ENCODE data around the gene TMEM52. TPM values are rescaled to one million over a fixed set of nuclear protein-coding genes. Genes with fewer than 3 reads are reported as not detected.

TMEM52 gene
- total RNA-seq, 1 donor from 2014 or later, result 1.4 TPM

DNA sequence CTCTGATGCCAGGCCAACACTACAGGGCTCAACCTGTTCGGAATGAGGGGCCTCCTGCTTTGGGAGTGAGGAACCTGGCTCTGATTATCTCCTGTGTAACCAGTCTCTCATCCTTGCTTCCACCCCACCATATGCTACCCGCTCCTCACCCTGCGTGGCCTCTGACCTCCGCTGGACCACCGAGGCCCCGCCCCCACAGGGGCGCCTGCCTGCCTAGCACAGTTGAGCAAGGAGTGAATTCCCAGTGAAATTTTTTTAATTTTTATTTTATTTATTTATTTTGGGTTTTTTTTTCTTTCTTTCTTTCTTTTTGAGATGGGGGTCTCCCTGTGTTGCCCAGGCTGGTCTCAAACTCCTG is 26.3 kb downstream of the TMEM52 start:
- Mint-ChIP-seq H3K27me3 (ENCODE audit: low read depth, unreplicated experiment) (peaks cover 3% of the 10 kb centered on the region), H3K36me3 (ENCODE audit: low read depth, unreplicated experiment) (peaks cover 11% of the 10 kb centered on the region), H3K27ac (ENCODE audit: unreplicated experiment) (peak overlapping the region; percentile 73), H3K9me3 (ENCODE audit: unreplicated experiment) (no peaks in the 10 kb centered on the region), H3K4me3 (ENCODE audit: unreplicated experiment) (peak overlapping the region; percentile 90), H3K4me1 (ENCODE audit: low read depth, unreplicated experiment) (peaks cover 21% of the 10 kb centered on the region)
- no peak for DNase-seq (ENCODE audit: low read depth)
- Histone ChIP-seq H3K4me3 (ENCODE audit: insufficient read depth, low read depth, low read length) (no peak overlapping the region), H2AFZ (ENCODE audit: low read depth, low read length) (no peak overlapping the region), H4K20me1 (ENCODE audit: insufficient read depth, low read length) (peaks cover 25% of the 10 kb centered on the region), H3K27ac (ENCODE audit: low read depth, low read length) (no peak overlapping the region), H3K9ac (ENCODE audit: low read length) (no peak overlapping the region), H3K79me2 (ENCODE audit: insufficient read depth, low read length) (peaks cover 40% of the 10 kb centered on the region), H3K27me3 (ENCODE audit: insufficient read depth, low read length) (no peaks in the 10 kb centered on the region), H3K4me2 (ENCODE audit: low read length) (peak overlapping the region; percentile 91), H3K36me3 (ENCODE audit: insufficient read depth, low read length) (no peaks in the 10 kb centered on the region), H3K9me3 (ENCODE audit: insufficient read depth, low read depth, low read length) (no peaks in the 10 kb centered on the region), H3K4me1 (ENCODE audit: insufficient read depth, low read length) (peaks cover 22% of the 10 kb centered on the region)
- FAIRE-seq, result no peak
- TF ChIP-seq EZH2 (IDR thresholded peaks at IDR 0.05; ENCODE audit: insufficient read depth, low read length), result no peak
- TF ChIP-seq, protein P1, sequence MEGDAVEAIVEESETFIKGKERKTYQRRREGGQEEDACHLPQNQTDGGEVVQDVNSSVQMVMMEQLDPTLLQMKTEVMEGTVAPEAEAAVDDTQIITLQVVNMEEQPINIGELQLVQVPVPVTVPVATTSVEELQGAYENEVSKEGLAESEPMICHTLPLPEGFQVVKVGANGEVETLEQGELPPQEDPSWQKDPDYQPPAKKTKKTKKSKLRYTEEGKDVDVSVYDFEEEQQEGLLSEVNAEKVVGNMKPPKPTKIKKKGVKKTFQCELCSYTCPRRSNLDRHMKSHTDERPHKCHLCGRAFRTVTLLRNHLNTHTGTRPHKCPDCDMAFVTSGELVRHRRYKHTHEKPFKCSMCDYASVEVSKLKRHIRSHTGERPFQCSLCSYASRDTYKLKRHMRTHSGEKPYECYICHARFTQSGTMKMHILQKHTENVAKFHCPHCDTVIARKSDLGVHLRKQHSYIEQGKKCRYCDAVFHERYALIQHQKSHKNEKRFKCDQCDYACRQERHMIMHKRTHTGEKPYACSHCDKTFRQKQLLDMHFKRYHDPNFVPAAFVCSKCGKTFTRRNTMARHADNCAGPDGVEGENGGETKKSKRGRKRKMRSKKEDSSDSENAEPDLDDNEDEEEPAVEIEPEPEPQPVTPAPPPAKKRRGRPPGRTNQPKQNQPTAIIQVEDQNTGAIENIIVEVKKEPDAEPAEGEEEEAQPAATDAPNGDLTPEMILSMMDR (IDR thresholded peaks at IDR 0.05; ENCODE audit: insufficient read depth, low read depth, low read length), result no peak

DNA sequence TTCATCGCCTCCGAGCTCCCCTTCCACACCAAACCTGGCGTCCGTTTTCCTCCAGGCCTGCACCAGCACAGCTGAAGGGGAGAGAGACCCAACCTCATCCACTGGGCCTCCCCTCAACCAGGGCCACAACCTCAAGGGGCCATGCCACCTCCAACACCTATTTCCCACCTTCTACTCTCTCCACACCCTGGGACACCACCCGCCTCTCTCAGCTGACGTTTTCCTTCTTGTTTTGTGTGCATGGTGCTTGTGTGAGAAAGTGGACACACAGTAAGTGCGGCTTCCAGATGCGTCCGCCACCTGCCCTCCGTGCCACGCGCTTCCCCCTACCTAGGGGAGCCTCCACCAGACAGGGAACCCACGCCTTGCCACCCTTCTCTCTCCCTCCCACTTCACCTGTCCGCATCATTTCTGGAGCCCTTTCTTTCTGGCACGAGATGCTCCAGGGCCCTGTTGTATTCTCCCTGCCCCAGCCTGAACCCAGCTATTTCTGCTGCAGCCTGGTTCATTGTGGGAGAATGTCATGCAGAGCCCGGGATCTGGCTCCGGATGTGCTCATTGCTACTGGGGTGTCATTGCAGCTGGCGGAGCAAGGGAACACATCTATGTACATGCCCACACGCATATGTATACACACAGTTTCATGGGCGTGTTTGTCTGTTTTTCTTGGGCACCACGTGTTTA is 26.9 kb downstream of the TMEM52 start:
- no peaks in the 10 kb centered on the region for H3K9me3 ChIP-seq (ENCODE audit: insufficient read depth, low read depth, low read length)
- no peaks in the 10 kb centered on the region for H3K36me3 ChIP-seq (ENCODE audit: insufficient read depth, low read length)
- Mint-ChIP-seq H3K9me3 (ENCODE audit: unreplicated experiment) (no peaks in the 10 kb centered on the region), H3K36me3 (ENCODE audit: low read depth, unreplicated experiment) (peaks cover 11% of the 10 kb centered on the region), H3K27ac (ENCODE audit: unreplicated experiment) (peak overlapping the region; percentile 73), H3K4me1 (ENCODE audit: low read depth, unreplicated experiment) (peaks cover 24% of the 10 kb centered on the region), H3K27me3 (ENCODE audit: low read depth, unreplicated experiment) (peaks cover 3% of the 10 kb centered on the region), H3K4me3 (ENCODE audit: unreplicated experiment) (peak overlapping the region; percentile 90)
- H2AFZ ChIP-seq (ENCODE audit: low read depth, low read length), result peak overlapping the region; percentile 77
- H3K4me3 ChIP-seq (ENCODE audit: insufficient read depth, low read depth, low read length), result peak overlapping the region; percentile 54
- peak overlapping the region; percentile 69 for H3K9ac ChIP-seq (ENCODE audit: low read length)
- H3K4me2 ChIP-seq (ENCODE audit: low read length), result peak overlapping the region; percentile 91
- peaks cover 25% of the 10 kb centered on the region for H3K4me1 ChIP-seq (ENCODE audit: insufficient read depth, low read length)
- no peak overlapping the region for H3K27ac ChIP-seq (ENCODE audit: low read depth, low read length)
- no peak for TF ChIP-seq EZH2 (IDR thresholded peaks at IDR 0.05; ENCODE audit: insufficient read depth, low read length)
- TF ChIP-seq, protein P1 (IDR thresholded peaks at IDR 0.05; ENCODE audit: insufficient read depth, low read depth, low read length), result no peak
- H4K20me1 ChIP-seq (ENCODE audit: insufficient read depth, low read length), result peaks cover 31% of the 10 kb centered on the region
- H3K79me2 ChIP-seq (ENCODE audit: insufficient read depth, low read length), result peaks cover 45% of the 10 kb centered on the region
- FAIRE-seq (no peak), DNase-seq (ENCODE audit: low read depth) (no peak)
- no peaks in the 10 kb centered on the region for H3K27me3 ChIP-seq (ENCODE audit: insufficient read depth, low read length)
